Stimulated activated CD4-positive, alpha-beta T cell treated with anti-CD3 and anti-CD28 coated beads, Interleukin-12 subunit alpha, Interleukin-12 subunit beta, amount 100 ng/mL, for 24 hours (primary cell): ENCODE measurements around the gene OR1C1.
"Not testable (repeated sequence)": the region's sequence is repeated elsewhere in the genome, so short reads cannot be mapped to it uniquely, and the experiment has no call there.

Experiments used
- DNase-seq, 2 experiments: peaks; one replicate each; pipeline ENCODE4 v3.0.0-alpha.2; 2020; ENCODE audit warnings: low read depth in 2 of 2

The OR1C1 gene

GRCh38 chr1:247760456-247760855 is at the start of gene OR1C1:
Gene OR1C1 (minus strand): TSS chr1:247760556. CDS start chr1:247758406, 2,150 bp downstream.
- no peak for DNase-seq

GRCh38 chr1:247797518-247797917 is 37.2 kb upstream of the OR1C1 start:
- DNase-seq = no peak

GRCh38 chr1:247769603-247770002 is 9.2 kb upstream of the OR1C1 start:
- DNase-seq = no peak

GRCh38 chr1:247754311-247754710 is 6.0 kb downstream of the OR1C1 start:
- DNase-seq = not testable (repeated sequence)

GRCh38 chr1:247749870-247750269 is 10.5 kb downstream of the OR1C1 start:
- no peak for DNase-seq

- no peak for DNase-seq
These were observed 12.3 kb downstream of the OR1C1 start, which contains the start of gene OR14A2 for GRCh38 chr1:247748041-247748440. Gene OR14A2 (minus strand): TSS chr1:247748141.

GRCh38 chr1:247747616-247748015 is 12.7 kb downstream of the OR1C1 start:
- no peak for DNase-seq

- DNase-seq = no peak
These were observed 13.9 kb downstream of the OR1C1 start for GRCh38 chr1:247746391-247746935.

- not testable (repeated sequence) for DNase-seq
These were observed 18.1 kb downstream of the OR1C1 start for GRCh38 chr1:247742215-247742760.

- no peak for DNase-seq
These were observed 18.6 kb downstream of the OR1C1 start for GRCh38 chr1:247741756-247742155.

- DNase-seq = no peak
These were observed 19.6 kb downstream of the OR1C1 start for GRCh38 chr1:247740721-247741120.

- DNase-seq = no peak
These were observed 22.0 kb downstream of the OR1C1 start, which contains the start of gene OR14K1 for GRCh38 chr1:247738315-247738714. Gene OR14K1 (plus strand): TSS chr1:247738615. CDS start chr1:247738615, 0 bp downstream.

GRCh38 chr1:247721222-247721621 is 39.1 kb downstream of the OR1C1 start:
- no peak for DNase-seq

- no peak for DNase-seq
These were observed 43.8 kb downstream of the OR1C1 start, which contains the start of gene OR6F1 for GRCh38 chr1:247716546-247716945. Gene OR6F1 (minus strand): TSS chr1:247716646. CDS start chr1:247712755, 3,891 bp downstream.

- DNase-seq = no peak
These were observed 46.6 kb downstream of the OR1C1 start for GRCh38 chr1:247713753-247714152.

- DNase-seq = not testable (repeated sequence)
These were observed 49.7 kb downstream of the OR1C1 start for GRCh38 chr1:247710681-247711080.
